ENCODE data around the gene CENPS. TPM values are rescaled to one million over a fixed set of nuclear protein-coding genes. Genes with fewer than 3 reads are reported as not detected.
"Not testable (repeated sequence)": the region's sequence is repeated elsewhere in the genome, so short reads cannot be mapped to it uniquely, and the experiment has no call there.

CENPS gene
- polyA plus RNA-seq, 1 experiment: 11.4 TPM

GRCh38 chr1:10472220-10473144, 42.2 kb downstream of the CENPS start, which contains the start of gene DFFA:
TSS of gene DFFA (minus strand) at chr1:10472529. CDS start at chr1:10472458, 71 bp downstream.
- POLR2A ChIA-PET: interaction anchor here (0.7 kb wide), 1 partner anchor 18 kb away, joined by 4 read pairs; no protein-coding TSS in a partner anchor
- no peak for TF ChIP-seq CTCF (IDR thresholded peaks at IDR 0.05; ENCODE audit: low read depth, low read length)
- Histone ChIP-seq H3K4me3 (ENCODE audit: low read depth, low read length) (peak within 1 kb of the TSS; percentile 82), H3K27ac (ENCODE audit: low read depth, low read length) (peak within 1 kb of the TSS; percentile 57), H3K27me3 (ENCODE audit: control insufficient read depth, insufficient read depth, low read length) (no peaks in the 10 kb centered on the region), H3K9me3 (ENCODE audit: control insufficient read depth, insufficient read depth, low read length) (no peaks in the 10 kb centered on the region; the same call in 1 of the 2 replicates)
- DNase-seq (ENCODE audit: low read depth, low spot score): peak; percentile 92
- CTCF ChIA-PET: interaction anchor here (0.6 kb wide), 1 partner anchor 23 kb away, joined by 5 read pairs; no protein-coding TSS in a partner anchor

DNA sequence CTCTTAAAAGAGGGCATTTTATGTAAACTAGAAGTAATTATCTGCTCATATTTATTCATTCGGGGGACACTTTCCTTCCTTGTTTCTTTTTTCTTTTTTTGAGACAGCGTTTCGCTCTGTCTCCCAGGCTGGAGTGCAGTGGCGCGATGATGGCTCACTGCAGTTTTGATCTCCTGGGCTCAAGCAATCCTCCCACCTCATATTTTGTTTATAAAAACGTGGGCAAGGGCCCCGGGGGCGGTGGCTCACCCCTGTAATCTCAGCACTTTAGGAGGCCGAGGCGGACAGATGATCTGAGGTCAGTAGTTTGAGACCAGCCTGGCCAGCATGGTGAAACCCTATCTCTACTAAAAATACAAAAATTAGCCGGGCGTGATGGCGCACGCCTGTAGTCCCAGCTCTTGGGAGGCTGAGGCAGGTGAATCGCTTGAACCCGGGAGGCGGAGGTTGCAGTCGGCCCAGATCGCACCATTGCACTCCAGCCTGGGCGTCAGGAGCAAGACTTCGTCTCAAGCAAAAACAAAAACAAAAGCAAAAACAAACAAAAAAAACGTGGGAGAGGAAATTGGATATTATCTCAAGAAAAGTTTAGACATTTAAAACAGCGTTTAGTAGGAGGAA, 43.0 kb downstream of the CENPS start:
- H3K9me3 ChIP-seq (ENCODE audit: control insufficient read depth, insufficient read depth, low read length): no peaks in the 10 kb centered on the region; the same call in 1 of the 2 replicates
- TF ChIP-seq CTCF (IDR thresholded peaks at IDR 0.05; ENCODE audit: low read depth, low read length): no peak
- H3K4me3 ChIP-seq (ENCODE audit: low read depth, low read length): no peak overlapping the region
- DNase-seq (ENCODE audit: low read depth, low spot score): no peak
- ChIA-PET POLR2A (interaction anchor here (0.7 kb wide), 1 partner anchor 19 kb away, joined by 4 read pairs; no protein-coding TSS in a partner anchor), CTCF (interaction anchor here (0.6 kb wide), 1 partner anchor 22 kb away, joined by 5 read pairs; no protein-coding TSS in a partner anchor)
- no peaks in the 10 kb centered on the region for H3K27me3 ChIP-seq (ENCODE audit: control insufficient read depth, insufficient read depth, low read length)
- no peak overlapping the region for H3K27ac ChIP-seq (ENCODE audit: low read depth, low read length)

DNA sequence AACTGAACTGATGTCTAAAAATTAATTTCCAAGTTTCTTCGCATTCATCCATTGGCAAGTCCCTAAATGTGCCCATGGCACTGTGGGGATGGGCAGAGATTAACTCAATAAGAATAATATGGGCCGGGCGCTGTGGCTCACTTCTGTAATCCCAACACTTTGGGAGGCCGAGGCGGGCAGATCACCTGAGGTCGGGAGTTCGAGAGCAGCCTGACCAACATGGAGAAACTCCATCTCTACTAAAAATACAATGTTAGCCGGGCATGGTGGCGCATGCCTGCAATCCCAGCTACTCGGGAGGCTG, 44.0 kb downstream of the CENPS start:
- POLR2A ChIA-PET; H3K27me3 ChIP-seq (ENCODE audit: control insufficient read depth, insufficient read depth, low read length); H3K9me3 ChIP-seq (ENCODE audit: control insufficient read depth, insufficient read depth, low read length); DNase-seq (ENCODE audit: low read depth, low spot score); H3K27ac ChIP-seq (ENCODE audit: low read depth, low read length): not testable (repeated sequence)
- H3K4me3 ChIP-seq (ENCODE audit: low read depth, low read length): peak overlapping the region; percentile 94
- CTCF ChIA-PET: interaction anchor here (0.6 kb wide), 1 partner anchor 176 kb away, joined by 4 read pairs; no protein-coding TSS in a partner anchor

- DNase-seq (ENCODE audit: low read depth, low spot score): peak; percentile 42
- ChIA-PET CTCF (interaction anchor here (0.6 kb wide), 1 partner anchor 177 kb away, joined by 4 read pairs; no protein-coding TSS in a partner anchor), POLR2A (no interaction called here)
- TF ChIP-seq CTCF (IDR thresholded peaks at IDR 0.05; ENCODE audit: low read depth, low read length): no peak
- Histone ChIP-seq H3K4me3 (ENCODE audit: low read depth, low read length) (peak within 1 kb of the TSS; percentile 94), H3K9me3 (ENCODE audit: control insufficient read depth, insufficient read depth, low read length) (no peaks in the 10 kb centered on the region; the same call in 1 of the 2 replicates), H3K27ac (ENCODE audit: low read depth, low read length) (no peak within 1 kb of the TSS), H3K27me3 (ENCODE audit: control insufficient read depth, insufficient read depth, low read length) (no peaks in the 10 kb centered on the region)
These were observed 44.6 kb downstream of the CENPS start, which contains the start of gene PEX14 for GRCh38 chr1:10474613-10475507. TSS of gene PEX14 (plus strand) at chr1:10474950. CDS start at chr1:10474967, 17 bp downstream.

GRCh38 chr1:10475510-10475909, 45.3 kb downstream of the CENPS start:
- Histone ChIP-seq H3K27me3 (ENCODE audit: control insufficient read depth, insufficient read depth, low read length) (no peaks in the 10 kb centered on the region), H3K4me3 (ENCODE audit: low read depth, low read length) (peak overlapping the region; percentile 94), H3K27ac (ENCODE audit: low read depth, low read length) (no peak overlapping the region), H3K9me3 (ENCODE audit: control insufficient read depth, insufficient read depth, low read length) (no peaks in the 10 kb centered on the region; the same call in 1 of the 2 replicates)
- no peak for TF ChIP-seq CTCF (IDR thresholded peaks at IDR 0.05; ENCODE audit: low read depth, low read length)
- no peak for DNase-seq (ENCODE audit: low read depth, low spot score)
- POLR2A ChIA-PET: no interaction called here
- CTCF ChIA-PET: no interaction called here

Data from AG04450 (cell line).